CD4-positive, CD25-positive, alpha-beta regulatory T cell (primary cell): ENCODE measurements around the gene MUC20. TPM values are rescaled to one million over a fixed set of nuclear protein-coding genes. Genes with fewer than 3 reads are reported as not detected.
"Not testable (repeated sequence)": the region's sequence is repeated elsewhere in the genome, so short reads cannot be mapped to it uniquely, and the experiment has no call there.

Source experiments
- ATAC-seq, 2 donors: fragments of 150-1000 bp; cut with Tn5 transposase; one replicate each; pipeline ENCODE4 v1.10.0; 2021; ENCODE audit warnings: low read depth in 2 of 2, moderate number of reproducible peaks in 2 of 2, moderate library complexity in 1 of 2
- DNase-seq, 3 donors: peaks; one replicate each; pipeline versions ENCODE4 v3.0.0 to v3.0.0-alpha.2; 2012 to 2022; ENCODE audit warnings: mixed read lengths in 1 of 3
- H3K27ac ChIP-seq: one replicate; pipeline ENCODE4 v1.7.0; 2013; ENCODE audit warnings: mild to moderate bottlenecking, low read length; ENCODE audit not compliant: insufficient read depth, poor library complexity, severe bottlenecking
- H3K27me3 ChIP-seq: one replicate; pipeline ENCODE4 v1.7.0; 2013; ENCODE audit warnings: low read length; ENCODE audit not compliant: control insufficient read depth, insufficient read depth
- H3K36me3 ChIP-seq: one replicate; pipeline ENCODE4 v1.7.0; 2013; ENCODE audit warnings: mild to moderate bottlenecking, low read length, moderate library complexity; ENCODE audit not compliant: control insufficient read depth, insufficient read depth
- H3K4me1 ChIP-seq: 2 replicates; pipeline ENCODE4 v1.7.0; 2013; ENCODE audit warnings: mild to moderate bottlenecking, low read length; ENCODE audit not compliant: insufficient read depth, control insufficient read depth, poor library complexity, severe bottlenecking
- H3K4me3 ChIP-seq: one replicate; pipeline ENCODE4 v1.7.0; 2013; ENCODE audit warnings: low read depth, mild to moderate bottlenecking, low read length, moderate library complexity
- H3K9me3 ChIP-seq, 2 experiments: 1 replicate in 1 of 2; 2 replicates in 1 of 2; pipeline ENCODE4 v1.7.0; 2013; ENCODE audit warnings: low read length in 2 of 2, mild to moderate bottlenecking in 1 of 2, moderate library complexity in 1 of 2; ENCODE audit not compliant: control insufficient read depth in 2 of 2
- H3K27ac Mint-ChIP-seq, 3 donors: one replicate each; pipeline ENCODE4 v1.8.0; 2020 to 2022; ENCODE audit warnings: mild to moderate bottlenecking in 3 of 3, mixed read lengths in 3 of 3, moderate library complexity in 2 of 3
- H3K27me3 Mint-ChIP-seq: one replicate; pipeline ENCODE4 v1.8.0; 2022; ENCODE audit warnings: mild to moderate bottlenecking, mixed read lengths
- H3K36me3 Mint-ChIP-seq: one replicate; pipeline ENCODE4 v1.8.0; 2020; ENCODE audit warnings: mixed read lengths
- H3K4me1 Mint-ChIP-seq, 4 donors: one replicate each; pipeline ENCODE4 v1.8.0; 2020 to 2022; ENCODE audit warnings: mixed read lengths in 4 of 4, mild to moderate bottlenecking in 1 of 4
- H3K4me3 Mint-ChIP-seq, 4 donors: one replicate each; pipeline ENCODE4 v1.8.0; 2020 to 2022; ENCODE audit warnings: mild to moderate bottlenecking in 4 of 4, mixed read lengths in 4 of 4, moderate library complexity in 3 of 4
- H3K9me3 Mint-ChIP-seq, 7 donors: one replicate each; pipeline ENCODE4 v1.8.0; 2020 to 2022; ENCODE audit warnings: mixed read lengths in 7 of 7, mild to moderate bottlenecking in 3 of 7, moderate library complexity in 2 of 7
- polyA plus RNA-seq, 4 donors: library from polyadenylated mRNA; unstranded; fragments of 300-500 nt; fragmentation: Illumina TruSeq; gene quantifications; one replicate each; pipeline ENCODE4 v1.2.3, GENCODE V29; 2021
- total RNA-seq: library from RNA; stranded (reverse); gene quantifications from one replicate; pipeline ENCODE4 v1.2.3, GENCODE V29; 2022

The MUC20 gene
- total and polyA plus RNA-seq, 5 donors from 2014 or later = 0.14 to 1.5 (median 0.47) TPM; not detected in 2

- no peak overlapping the region for H3K27ac ChIP-seq
- no peak overlapping the region for H3K4me3 ChIP-seq
- H3K27me3 Mint-ChIP-seq = no peaks in the 10 kb centered on the region
- H3K9me3 ChIP-seq = no peaks in the 10 kb centered on the region
- ATAC-seq (no peak), DNase-seq (no peak)
- H3K9me3 Mint-ChIP-seq = no peaks in the 10 kb centered on the region
- H3K27me3 ChIP-seq = no peaks in the 10 kb centered on the region
- H3K4me1 Mint-ChIP-seq = peaks cover 0 to 5% (median 0%) of the 10 kb centered on the region in 4 donors
- no peaks in the 10 kb centered on the region for H3K4me1 ChIP-seq
- H3K36me3 Mint-ChIP-seq = peaks cover 40% of the 10 kb centered on the region
- no peak overlapping the region for H3K27ac Mint-ChIP-seq
- H3K4me3 Mint-ChIP-seq = no peak overlapping the region
- peaks cover 17% of the 10 kb centered on the region for H3K36me3 ChIP-seq
These were observed 16.2 kb downstream of the MUC20 start for GRCh38 chr3:195736866-195737490.

- not testable (repeated sequence) for H3K27me3 Mint-ChIP-seq, H3K4me3 ChIP-seq, H3K4me1 Mint-ChIP-seq, H3K27me3 ChIP-seq, H3K27ac Mint-ChIP-seq, ATAC-seq, H3K9me3 ChIP-seq, H3K4me1 ChIP-seq, H3K4me3 Mint-ChIP-seq, H3K9me3 Mint-ChIP-seq, H3K27ac ChIP-seq, DNase-seq
- H3K36me3 Mint-ChIP-seq = peaks cover 38% of the 10 kb centered on the region
- peaks cover 17% of the 10 kb centered on the region for H3K36me3 ChIP-seq
These were observed 17.0 kb downstream of the MUC20 start for GRCh38 chr3:195737782-195738181.

- Mint-ChIP-seq H3K4me1 (peaks cover 0 to 5% (median 0%) of the 10 kb centered on the region in 4 donors), H3K9me3 (peaks cover 0 to 1% (median 0%) of the 10 kb centered on the region in 7 donors), H3K27me3 (peaks cover 4% of the 10 kb centered on the region), H3K4me3 (no peak overlapping the region), H3K27ac (no peak overlapping the region), H3K36me3 (peaks cover 31% of the 10 kb centered on the region)
- no peak overlapping the region for H3K27ac ChIP-seq
- ATAC-seq = no peak
- DNase-seq = no peak
- no peaks in the 10 kb centered on the region for H3K9me3 ChIP-seq
- no peak overlapping the region for H3K4me3 ChIP-seq
- no peaks in the 10 kb centered on the region for H3K27me3 ChIP-seq
- peaks cover 10% of the 10 kb centered on the region for H3K36me3 ChIP-seq
- no peaks in the 10 kb centered on the region for H3K4me1 ChIP-seq
These were observed 17.7 kb downstream of the MUC20 start for GRCh38 chr3:195738274-195739044.

- H3K27ac ChIP-seq = no peak overlapping the region
- no peaks in the 10 kb centered on the region for H3K9me3 ChIP-seq
- peaks cover 0 to 5% (median 0%) of the 10 kb centered on the region in 4 donors for H3K4me1 Mint-ChIP-seq
- peaks cover 29% of the 10 kb centered on the region for H3K36me3 Mint-ChIP-seq
- H3K4me1 ChIP-seq = no peaks in the 10 kb centered on the region
- H3K9me3 Mint-ChIP-seq = peaks cover 0 to 1% (median 0%) of the 10 kb centered on the region in 7 donors
- DNase-seq (no peak), ATAC-seq (no peak)
- no peak overlapping the region for H3K4me3 ChIP-seq
- no peak overlapping the region for H3K4me3 Mint-ChIP-seq
- H3K36me3 ChIP-seq = peaks cover 9% of the 10 kb centered on the region
- H3K27me3 Mint-ChIP-seq = peaks cover 4% of the 10 kb centered on the region
- H3K27ac Mint-ChIP-seq = no peak overlapping the region
- H3K27me3 ChIP-seq = no peaks in the 10 kb centered on the region
These were observed 18.9 kb downstream of the MUC20 start for GRCh38 chr3:195739561-195740111.

GRCh38 chr3:195744437-195744836, 23.7 kb downstream of the MUC20 start:
- Mint-ChIP-seq H3K4me1 (peaks cover 0 to 18% (median 8%) of the 10 kb centered on the region in 4 donors), H3K36me3 (peaks cover 4% of the 10 kb centered on the region), H3K27ac (no peak overlapping the region), H3K27me3 (peaks cover 15% of the 10 kb centered on the region), H3K4me3 (no peak overlapping the region), H3K9me3 (peaks cover 0 to 1% (median 0%) of the 10 kb centered on the region in 7 donors)
- Histone ChIP-seq H3K27me3 (peaks cover 2% of the 10 kb centered on the region), H3K9me3 (no peaks in the 10 kb centered on the region), H3K4me3 (no peak overlapping the region), H3K4me1 (peaks cover 5% of the 10 kb centered on the region), H3K36me3 (no peaks in the 10 kb centered on the region), H3K27ac (no peak overlapping the region)
- no peak for ATAC-seq
- no peak for DNase-seq

- no peak for DNase-seq
- H3K4me3 Mint-ChIP-seq = no peak overlapping the region
These were observed 25.6 kb downstream of the MUC20 start for GRCh38 chr3:195746346-195746745.

GRCh38 chr3:195746751-195747150, 26.0 kb downstream of the MUC20 start:
- Histone ChIP-seq H3K4me3 (no peak overlapping the region), H3K36me3 (no peaks in the 10 kb centered on the region), H3K4me1 (peaks cover 5% of the 10 kb centered on the region), H3K27ac (no peak overlapping the region), H3K27me3 (peaks cover 2% of the 10 kb centered on the region), H3K9me3 (no peaks in the 10 kb centered on the region)
- Mint-ChIP-seq H3K4me1 (peaks cover 0 to 18% (median 8%) of the 10 kb centered on the region in 4 donors), H3K36me3 (no peaks in the 10 kb centered on the region), H3K9me3 (peaks cover 0 to 1% (median 0%) of the 10 kb centered on the region in 7 donors), H3K27ac (no peak overlapping the region), H3K27me3 (peaks cover 15% of the 10 kb centered on the region), H3K4me3 (peak overlapping the region in 1 of 4 donors; percentile 67)
- no peak for ATAC-seq
- DNase-seq = no peak

More at GRCh38 chr3:195746346-195746745, 25.6 kb downstream of the MUC20 start:
- Mint-ChIP-seq H3K36me3 (no peaks in the 10 kb centered on the region), H3K4me1 (peaks cover 0 to 18% (median 8%) of the 10 kb centered on the region in 4 donors), H3K9me3 (peaks cover 0 to 1% (median 0%) of the 10 kb centered on the region in 7 donors), H3K27me3 (peaks cover 15% of the 10 kb centered on the region), H3K27ac (no peak overlapping the region)
- Histone ChIP-seq H3K36me3 (no peaks in the 10 kb centered on the region), H3K4me1 (peaks cover 5% of the 10 kb centered on the region), H3K4me3 (no peak overlapping the region), H3K27ac (no peak overlapping the region), H3K9me3 (no peaks in the 10 kb centered on the region), H3K27me3 (peaks cover 2% of the 10 kb centered on the region)
- no peak for ATAC-seq
